ENCODE data around the gene USP54. TPM values are rescaled to one million over a fixed set of nuclear protein-coding genes. Genes with fewer than 3 reads are reported as not detected.

USP54 gene
- total RNA-seq, 1 experiment from 2014 or later: 37.9 TPM

GRCh38 chr10:73485320-73485719, 105.8 kb downstream of the USP54 start:
- Histone ChIP-seq H2BK12ac (ENCODE audit: insufficient read length, low read depth, low read length) (no peak overlapping the region), H2BK120ac (ENCODE audit: low read depth, low read length, poor library complexity, severe bottlenecking) (no peak overlapping the region), H2AFZ (ENCODE audit: low read length) (no peak overlapping the region), H3K9ac (ENCODE audit: extremely low read depth, insufficient read length, low read length) (no peak overlapping the region), H3K4me1 (ENCODE audit: insufficient read depth, low read length) (no peaks in the 10 kb centered on the region), H3K23me2 (ENCODE audit: insufficient read length, low read depth, low read length, poor library complexity, severe bottlenecking) (no peaks in the 10 kb centered on the region), H2BK5ac (ENCODE audit: insufficient read length, low read length) (no peak overlapping the region), H3K27ac (ENCODE audit: insufficient read length, low read depth, low read length) (no peak overlapping the region), H3K9me3 (ENCODE audit: control insufficient read depth, low read depth, low read length) (no peaks in the 10 kb centered on the region), H3K27me3 (ENCODE audit: insufficient read depth, low read length) (no peaks in the 10 kb centered on the region), H3K18ac (ENCODE audit: insufficient read length, low read depth, low read length) (no peak overlapping the region), H3K14ac (ENCODE audit: insufficient read depth, low read length) (no peak overlapping the region), H3K79me2 (ENCODE audit: insufficient read depth, low read length) (0 out of 2 replicates have a peak, but pooled peaks cover under 1% of the 10 kb centered on the region), H3K23ac (ENCODE audit: insufficient read length, low read depth, low read length) (no peak overlapping the region), H3K4me2 (ENCODE audit: insufficient read depth, insufficient read length, low read length) (no peak overlapping the region), H3K79me1 (ENCODE audit: insufficient read depth, low read depth, low read length, poor library complexity, severe bottlenecking) (peaks cover 2% of the 10 kb centered on the region), H3T11ph (ENCODE audit: low read length) (no peak overlapping the region), H3K4ac (ENCODE audit: low read depth, low read length) (no peak overlapping the region), H3K56ac (ENCODE audit: insufficient read length, low read depth, low read length) (no peak overlapping the region), H4K5ac (ENCODE audit: insufficient read length, low read depth, low read length) (no peak overlapping the region), H2AK5ac (ENCODE audit: insufficient read length, low read length) (no peak overlapping the region), H2BK20ac (ENCODE audit: low read depth, low read length, poor library complexity, severe bottlenecking) (no peak overlapping the region), H2BK15ac (ENCODE audit: low read depth, low read length) (no peak overlapping the region), H4K8ac (replicated peaks; ENCODE audit: insufficient read length, low read depth, low read length) (no peak overlapping the region), H4K91ac (ENCODE audit: insufficient read length, low read depth, low read length) (no peak overlapping the region), H4K20me1 (ENCODE audit: control insufficient read depth, insufficient read depth, insufficient read length) (no peaks in the 10 kb centered on the region)
- Mint-ChIP-seq H3K36me3 (ENCODE audit: insufficient read depth in 1 of 3, low read depth in 3 of 3) (peaks cover 4 to 31% (median 10%) of the 10 kb centered on the region in 3 experiments; a peak in 6 of 7 replicates), H3K27ac (no peak overlapping the region), H3K4me3 (no peak overlapping the region), H3K27me3 (ENCODE audit: low read depth) (no peaks in the 10 kb centered on the region), H3K4me1 (no peaks in the 10 kb centered on the region), H3K9me3 (no peaks in the 10 kb centered on the region)
- TF ChIP-seq CTCF (conservative IDR thresholded peaks at IDR 0.05): no peak
- no peak for DNase-seq
- no CpG with 5 or more reads among the region's 1 CpG for WGBS (ENCODE audit: extremely low coverage, insufficient read length, low lambda C conversion rate)

Measured in H9 (cell line).